SK-N-SH treated with all-trans-retinoic acid at 6 μM for 48 hours (cell line): ENCODE measurements around the gene MYCN.

ENCODE experiments used
- ATAC-seq: fragments of 200-7000 bp; cut with Tn5 transposase; 3 replicates; pipeline ENCODE4 v1.9.1; 2020; ENCODE audit warnings: mild to moderate bottlenecking, moderate library complexity
- ARNTL ChIP-seq: fragments of 450-650 bp; formaldehyde crosslinking; IDR thresholded peaks from 2 replicates; pipeline ENCODE4 v1.5.0; 2020; ENCODE audit warnings: low read depth, mild to moderate bottlenecking, moderate library complexity, borderline replicate concordance
- BACH2 ChIP-seq: fragments of 250-450 bp; sonication (Bioruptor Pico); IDR thresholded peaks from 2 replicates; pipeline ENCODE4 v1.9.0; 2021; ENCODE audit warnings: mild to moderate bottlenecking, borderline replicate concordance
- CREB5 ChIP-seq: fragments of 250-450 bp; sonication (Bioruptor Pico); IDR thresholded peaks from 2 replicates; pipeline ENCODE4 v1.5.1; 2020; ENCODE audit warnings: low read depth, mild to moderate bottlenecking, moderate library complexity
- CSDC2 ChIP-seq: fragments of 250-450 bp; sonication (Bioruptor Pico); IDR thresholded peaks from 2 replicates; pipeline ENCODE4 v1.5.0; 2020; ENCODE audit warnings: mild to moderate bottlenecking, moderate library complexity
- CSRNP3 ChIP-seq: fragments of 250-450 bp; sonication (Bioruptor Pico); IDR thresholded peaks from 2 replicates; pipeline ENCODE4 v1.5.1; 2021; ENCODE audit warnings: mild to moderate bottlenecking, moderate library complexity
- ESRRG ChIP-seq: fragments of 250-450 bp; sonication (Bioruptor Pico); IDR thresholded peaks from 2 replicates; pipeline ENCODE4 v1.6.1; 2021; ENCODE audit warnings: mild to moderate bottlenecking
- GLIS3 ChIP-seq: fragments of 250-450 bp; sonication (Bioruptor Pico); IDR thresholded peaks from 2 replicates; pipeline ENCODE4 v1.5.0; 2020; ENCODE audit warnings: mild to moderate bottlenecking, moderate library complexity
- ISL1 ChIP-seq: fragments of 250-450 bp; sonication (Bioruptor Pico); IDR thresholded peaks from 2 replicates; pipeline ENCODE4 v2.1.2; 2022; ENCODE audit warnings: mild to moderate bottlenecking, moderate library complexity
- OSR1 ChIP-seq: fragments of 250-450 bp; sonication (Bioruptor Pico); IDR thresholded peaks from 2 replicates; pipeline ENCODE4 v1.8.0; 2022; ENCODE audit warnings: moderate library complexity, mild to moderate bottlenecking, inconsistent platforms
- PATZ1 ChIP-seq: fragments of 250-450 bp; sonication (Bioruptor Pico); IDR thresholded peaks from 2 replicates; pipeline ENCODE4 v1.8.0; 2020; ENCODE audit warnings: mild to moderate bottlenecking, moderate library complexity, borderline replicate concordance
- PPARA ChIP-seq: fragments of 250-450 bp; sonication (Bioruptor Pico); IDR thresholded peaks from 2 replicates; pipeline ENCODE4 v1.5.0; 2020; ENCODE audit warnings: mild to moderate bottlenecking, borderline replicate concordance
- RARB ChIP-seq: fragments of 250-450 bp; sonication (Bioruptor Pico); IDR thresholded peaks from 2 replicates; pipeline ENCODE4 v1.8.0; 2021; ENCODE audit warnings: mild to moderate bottlenecking, moderate library complexity
- TOX ChIP-seq: fragments of 250-450 bp; sonication (Bioruptor Pico); IDR thresholded peaks from 2 replicates; pipeline ENCODE4 v1.8.0; 2021; ENCODE audit warnings: mild to moderate bottlenecking, moderate library complexity, borderline replicate concordance
- TSHZ2 ChIP-seq: fragments of 250-450 bp; sonication (Bioruptor Pico); IDR thresholded peaks from 2 replicates; pipeline ENCODE4 v1.5.0; 2020; ENCODE audit warnings: mild to moderate bottlenecking, moderate library complexity
- ZC3H10 ChIP-seq: fragments of 250-450 bp; sonication (Bioruptor Pico); IDR thresholded peaks from 2 replicates; pipeline ENCODE4 v1.5.1; 2021; ENCODE audit warnings: mild to moderate bottlenecking, moderate library complexity
- ZFP3 ChIP-seq: fragments of 250-450 bp; sonication (Bioruptor Pico); IDR thresholded peaks from 2 replicates; pipeline ENCODE4 v1.5.0; 2020; ENCODE audit warnings: mild to moderate bottlenecking, moderate library complexity
- ZFP30 ChIP-seq: fragments of 450-650 bp; formaldehyde crosslinking; IDR thresholded peaks from 2 replicates; pipeline ENCODE4 v1.5.0; 2022; ENCODE audit warnings: mild to moderate bottlenecking, moderate library complexity
- ZNF565 ChIP-seq: fragments of 450-650 bp; formaldehyde crosslinking; conservative IDR thresholded peaks from 2 replicates; pipeline ENCODE4 v1.5.0; 2020; ENCODE audit warnings: low read depth, mild to moderate bottlenecking, moderate library complexity
- ZNF8 ChIP-seq: fragments of 450-650 bp; formaldehyde crosslinking; IDR thresholded peaks from 2 replicates; pipeline ENCODE4 v1.5.0; 2020; ENCODE audit warnings: mild to moderate bottlenecking, moderate library complexity

MYCN gene

GRCh38 chr2:15952451-15953146 lies 12.2 kb downstream of the MYCN start:
- no peak for ATAC-seq

GRCh38 chr2:15953147-15953630 lies 12.8 kb downstream of the MYCN start:
- TF ChIP-seq CSDC2 (CRISPR knock-in tag) (no peak), TOX (CRISPR knock-in tag) (no peak), ZNF565 (no peak), ARNTL (CRISPR knock-in tag) (no peak), ZFP30 (CRISPR knock-in tag) (no peak), PATZ1 (CRISPR knock-in tag) (no peak), RARB (CRISPR knock-in tag) (no peak), CREB5 (CRISPR knock-in tag) (no peak), ZFP3 (CRISPR knock-in tag) (no peak), GLIS3 (CRISPR knock-in tag) (no peak), ZNF8 (no peak), OSR1 (CRISPR knock-in tag) (no peak)
- TF ChIP-seq, all 23 proteins: peak for 0
- ATAC-seq, result no peak

More at GRCh38 chr2:15952451-15953146, 12.2 kb downstream of the MYCN start:
- TF ChIP-seq CSDC2 (CRISPR knock-in tag), result no peak
- no peak for TF ChIP-seq ZFP3 (CRISPR knock-in tag)
- TF ChIP-seq GLIS3 (CRISPR knock-in tag), result no peak
- TF ChIP-seq TSHZ2, result no peak

- TF ChIP-seq ZC3H10 (CRISPR knock-in tag), result no peak
- no peak for TF ChIP-seq ARNTL (CRISPR knock-in tag)
- TF ChIP-seq PPARA (CRISPR knock-in tag), result no peak
- no peak for TF ChIP-seq ESRRG (CRISPR knock-in tag)
- TF ChIP-seq ISL1 (CRISPR knock-in tag), result no peak
- TF ChIP-seq BACH2 (CRISPR knock-in tag), result no peak
- no peak for TF ChIP-seq TOX (CRISPR knock-in tag)
- no peak for TF ChIP-seq CSRNP3 (CRISPR knock-in tag)
- TF ChIP-seq ZFP30 (CRISPR knock-in tag), result no peak
- no peak for TF ChIP-seq CREB5 (CRISPR knock-in tag)
- no peak for ATAC-seq
Measured at GRCh38 chr2:15953891-15954680, 13.7 kb downstream of the MYCN start.
